Suprapubic skin (tissue), 4 donors: ENCODE measurements around the gene CASTOR1.

Experiments used
- CTCF ChIP-seq, 2 donors: fragments of 200-600 bp in 1 of 2; fragments of 450-650 bp in 1 of 2; sonication (generic) in 1 of 2; IDR thresholded peaks; one replicate each; pipeline ENCODE4 v1.5.1; 2016 to 2019; ENCODE audit warnings: antibody characterized with exemption in 2 of 2, mild to moderate bottlenecking in 1 of 2, moderate library complexity in 1 of 2
- EP300 ChIP-seq: sonication (generic); formaldehyde crosslinking; IDR thresholded peaks from one replicate; pipeline ENCODE4 v1.6.1; 2017; ENCODE audit warnings: antibody characterized with exemption
- POLR2A ChIP-seq, 2 donors: fragments of 450-650 bp; IDR thresholded peaks; one replicate each; pipeline ENCODE4 v1.6.1; 2017; ENCODE audit warnings: antibody characterized with exemption in 2 of 2, mild to moderate bottlenecking in 2 of 2, moderate library complexity in 2 of 2
- POLR2AphosphoS5 ChIP-seq, 3 donors: sonication (generic); formaldehyde crosslinking; IDR thresholded peaks; one replicate each; pipeline ENCODE4 v1.6.1; 2017; ENCODE audit warnings: antibody characterized with exemption in 3 of 3

- no peak for TF ChIP-seq CTCF (IDR thresholded peaks at IDR 0.05)
- no peak for TF ChIP-seq POLR2AphosphoS5 (IDR thresholded peaks at IDR 0.05)
- TF ChIP-seq POLR2A (IDR thresholded peaks at IDR 0.05): no peak
- TF ChIP-seq EP300: no peak
These were observed 41.7 kb downstream of the CASTOR1 start for GRCh38 chr22:30247561-30247960.
